GM10266 (cell line): ENCODE measurements around the gene AFAP1L1.

Source experiments
- DNase-seq: peaks from one replicate; pipeline ENCODE4 v3.0.0; 2012; ENCODE audit errors: extremely low spot score
- CTCF ChIP-seq: IDR thresholded peaks from 2 replicates; pipeline ENCODE4 v1.5.1; 2012; ENCODE audit warnings: mild to moderate bottlenecking, low read depth; ENCODE audit not compliant: control insufficient read depth, insufficient read depth; ENCODE audit errors: missing control alignments

AFAP1L1 gene

GRCh38 chr5:149271716-149272563 is at the start of gene AFAP1L1:
TSS of gene AFAP1L1 (plus strand) at chr5:149271859. CDS start at chr5:149271969, 110 bp downstream.
- no peak for TF ChIP-seq CTCF
- no peak for DNase-seq

- no peak for DNase-seq
- no peak for TF ChIP-seq CTCF
Observed at GRCh38 chr5:149223081-149223848, 48.4 kb upstream of the AFAP1L1 start.

GRCh38 chr5:149224282-149224681 is 47.4 kb upstream of the AFAP1L1 start:
- no peak for TF ChIP-seq CTCF
- DNase-seq, result no peak

- DNase-seq, result no peak
Observed at GRCh38 chr5:149227168-149227826, 44.4 kb upstream of the AFAP1L1 start.

GRCh38 chr5:149228618-149229297 is 42.9 kb upstream of the AFAP1L1 start:
- DNase-seq, result no peak

More at GRCh38 chr5:149227168-149227826, 44.4 kb upstream of the AFAP1L1 start:
- no peak for TF ChIP-seq CTCF

More at GRCh38 chr5:149228618-149229297, 42.9 kb upstream of the AFAP1L1 start:
- TF ChIP-seq CTCF, result no peak
